GM12878 (cell line): Measurements from ENCODE around the gene LAMA5. TPM values are rescaled to one million over a fixed set of nuclear protein-coding genes. Genes with fewer than 3 reads are reported as not detected.
A peak's percentile ranks its signal among the peaks of the same experiment; 100 is the strongest.

Experiments used
- ATAC-seq: fragments of 200-7000 bp; cut with Tn5 transposase; 3 replicates; pipeline ENCODE4 v1.9.1; 2020; ENCODE audit warnings: mild to moderate bottlenecking, moderate library complexity
- BruUV-seq: library from RNA; stranded (reverse); fragments of 400-500 nt; replicated peaks from 2 replicates; lab custom pipeline; 2021; lab: Mats Ljungman, UMichigan
- CTCF ChIA-PET: fragments of 300-600 bp; sonication (Branson Sonifier 250); formaldehyde crosslinking; extraction: SDS; loops from one replicate; lab custom pipeline; 2021; ENCODE audit warnings: inconsistent platforms; lab: Yijun Ruan, JAX
- POLR2A ChIA-PET: fragments of 350-600 bp; formaldehyde crosslinking; extraction: SDS; loops from one replicate; lab custom pipeline; 2021; ENCODE audit warnings: inconsistent platforms; lab: Charles Lee
- RAD21 ChIA-PET: fragments of 300-600 bp; sonication (Branson Sonifier 250); formaldehyde crosslinking; loops from one replicate; lab custom pipeline; 2023; ENCODE audit warnings: antibody characterized with exemption; ENCODE audit not compliant: unreplicated experiment; lab: Charles Lee
- SMC1A ChIA-PET: fragments of 300-600 bp; sonication (Branson Sonifier 250); formaldehyde crosslinking; loops from one replicate; lab custom pipeline; 2023; ENCODE audit not compliant: unreplicated experiment, uncharacterized antibody; lab: Charles Lee
- DNase-seq: peaks from one replicate; pipeline ENCODE4 v3.0.0-alpha.2; 2011; ENCODE audit warnings: low read depth, low spot score
- FAIRE-seq: peaks from 3 replicates; lab custom pipeline; 2011; peaks lifted over from hg19 to GRCh38; lab: Jason Lieb, UNC
- H2AFZ ChIP-seq: 2 replicates; pipeline ENCODE4 v1.6.0; 2011; ENCODE audit warnings: low read depth, low read length, control low read depth; ENCODE audit not compliant: control insufficient read depth
- H3K27ac ChIP-seq: 2 replicates; pipeline ENCODE4 v1.5.1; 2011; ENCODE audit warnings: control low read depth; ENCODE audit not compliant: control insufficient read depth, insufficient read depth
- H3K27me3 ChIP-seq, 2 experiments: replicated peaks in 1 of 2; 2 replicates each; pipeline versions ENCODE4 v1.6.0 to v1.6.1; 2011; ENCODE audit warnings: low read length in 1 of 2; ENCODE audit not compliant: control insufficient read depth in 2 of 2, insufficient read depth in 2 of 2
- H3K36me3 ChIP-seq, 2 experiments: 2 replicates each; pipeline ENCODE4 v1.5.1; 2011; ENCODE audit warnings: low read length in 1 of 2; ENCODE audit not compliant: control insufficient read depth in 2 of 2, insufficient read depth in 2 of 2
- H3K4me1 ChIP-seq: 2 replicates; pipeline ENCODE4 v1.6.1; 2011; ENCODE audit warnings: mild to moderate bottlenecking, low read length, moderate library complexity, mixed read lengths; ENCODE audit not compliant: control insufficient read depth, insufficient read depth
- H3K4me2 ChIP-seq: 2 replicates; pipeline ENCODE4 v1.6.0; 2011; ENCODE audit warnings: control low read depth; ENCODE audit not compliant: control insufficient read depth, insufficient read depth
- H3K4me3 ChIP-seq: fragments of 200-600 bp; sonication (generic); 2 replicates; pipeline ENCODE4 v1.5.1; 2016
- H3K79me2 ChIP-seq: 2 replicates; pipeline ENCODE4 v1.6.0; 2011; ENCODE audit warnings: low read length; ENCODE audit not compliant: control insufficient read depth, insufficient read depth
- H3K9ac ChIP-seq: 2 replicates; pipeline ENCODE4 v1.8.0; 2011; ENCODE audit warnings: low read length, control low read depth, mixed read lengths; ENCODE audit not compliant: control insufficient read depth, insufficient read depth
- H3K9me3 ChIP-seq: replicated peaks from 3 replicates; pipeline ENCODE4 v1.5.1; 2011; ENCODE audit warnings: mild to moderate bottlenecking, low read length; ENCODE audit not compliant: control insufficient read depth, insufficient read depth
- H4K20me1 ChIP-seq: 2 replicates; pipeline ENCODE4 v1.6.0; 2011; ENCODE audit not compliant: control insufficient read depth, insufficient read depth
- ASH2L ChIP-seq: fragments of 300-600, 200-600 bp; sonication (generic); IDR thresholded peaks from 2 replicates; pipeline ENCODE4 v1.6.1; 2017; ENCODE audit warnings: low read depth, mild to moderate bottlenecking, borderline replicate concordance
- BCL3 ChIP-seq: IDR thresholded peaks from 2 replicates; pipeline ENCODE4 v1.6.1; 2011; ENCODE audit warnings: borderline replicate concordance, low read depth, mild to moderate bottlenecking, moderate library complexity, low read length; ENCODE audit not compliant: insufficient read depth, poor library complexity, severe bottlenecking
- E2F4 ChIP-seq: IDR thresholded peaks from 2 replicates; pipeline ENCODE4 v1.6.1; 2012; ENCODE audit warnings: low read depth, low read length, improper control_type of control experiment
- E4F1 ChIP-seq: fragments of 450-650 bp; IDR thresholded peaks from 2 replicates; pipeline ENCODE4 v1.6.1; 2018; ENCODE audit warnings: borderline replicate concordance, mild to moderate bottlenecking; ENCODE audit not compliant: partially characterized antibody
- GATAD2B ChIP-seq: fragments of 450-650 bp; conservative IDR thresholded peaks from 2 replicates; pipeline ENCODE4 v1.6.1; 2017; ENCODE audit warnings: low read depth, mild to moderate bottlenecking, moderate library complexity
- IRF3 ChIP-seq: fragments of 450-650 bp; IDR thresholded peaks from 2 replicates; pipeline ENCODE4 v1.6.1; 2014; ENCODE audit warnings: mild to moderate bottlenecking
- MAX ChIP-seq: IDR thresholded peaks from 2 replicates; pipeline ENCODE4 v1.6.1; 2012; ENCODE audit warnings: low read depth, low read length, improper control_type of control experiment
- NFYB ChIP-seq: IDR thresholded peaks from 2 replicates; pipeline ENCODE4 v1.6.1; 2011; ENCODE audit warnings: low read depth, mild to moderate bottlenecking, low read length, improper control_type of control experiment, moderate library complexity; ENCODE audit not compliant: insufficient read depth
- SUPT20H ChIP-seq: IDR thresholded peaks from 2 replicates; pipeline ENCODE4 v1.6.1; 2011; ENCODE audit warnings: low read depth, mild to moderate bottlenecking, low read length, moderate library complexity, borderline replicate concordance; ENCODE audit not compliant: control insufficient read depth
- WGBS: methylation state at CpG from one replicate; pipeline ENCODE4 v1.1.6; 2016; ENCODE audit warnings: low lambda C conversion rate; ENCODE audit not compliant: insufficient replicate concordance, insufficient coverage; ENCODE audit errors: missing lambda C conversion rate; 5-methylcytosine and 5-hydroxymethylcytosine counted together
- in situ Hi-C: fragments of 300-500 bp; cut with MboI; formaldehyde crosslinking; loops from 9 replicates; pipeline ENCODE4 v1.14.3; 2018; ENCODE audit warnings: mixed read lengths
- intact Hi-C: fragments of 100-400 bp; cut with micrococcal nuclease; formaldehyde crosslinking; loops from one replicate; pipeline ENCODE4 v1.14.2; 2022; ENCODE audit not compliant: unreplicated experiment
- polyA plus RNA-seq, 11 experiments: library from polyadenylated mRNA; depleted of rRNA in 4 of 11; unstranded in 6 of 11; stranded (reverse) in 5 of 11; fragments of >200 nt; fragmentation: Nextera tagmentation in 4 of 11; fragmentation: Illumina TruSeq in 1 of 11; extraction: Ambion mirVana in 4 of 11; extraction: Trizol in 1 of 11; gene quantifications; 1 replicate in 1 of 11; 2 replicates in 10 of 11; pipeline versions ENCODE4 v1.2.1 to v1.2.3, GENCODE V29; 2011 to 2016; ENCODE audit warnings: inconsistent platforms in 2 of 11, missing spikeins in 2 of 11, low read depth in 1 of 11
- total RNA-seq, 4 experiments: library from RNA; depleted of rRNA in 3 of 4; stranded (reverse); fragments of >200 nt in 3 of 4; fragmentation: Illumina TruSeq in 1 of 4; extraction: Trizol in 1 of 4; gene quantifications; 2 replicates each; pipeline versions ENCODE4 v1.2.1 to v1.2.3, GENCODE V29; 2013 to 2021

The LAMA5 gene
- total and polyA plus RNA-seq, 10 of the 15 experiments (the other 5 are each of a cell fraction or from before 2014, with no cell fraction given), result 0.09 to 3.1 (median 1.6) TPM; not detected in 3

- TF ChIP-seq BCL3 (peak; percentile 13), IRF3 (0 out of 2 replicates have a peak, but pooled peaks have one; percentile 17)
Measured at GRCh38 chr20:62407221-62407992, 40.3 kb upstream of the LAMA5 start, which contains the start of gene CABLES2 (continued).

- Histone ChIP-seq H4K20me1 (no peaks in the 10 kb centered on the region; the same call in 1 of the 2 replicates), H3K4me1 (peaks cover 12% of the 10 kb centered on the region), H3K27ac (peak overlapping the region; percentile 62)
- in situ Hi-C loops, result no loop called here
- POLR2A ChIA-PET, result no interaction called here
- intact Hi-C loops, result loop anchor here (5.0 kb wide), 1 partner anchor 386 kb away; no protein-coding TSS in a partner anchor
- CTCF ChIA-PET, result no interaction called here
- WGBS, result 4% methylated on average over 9 of the region's 42 CpGs
- DNase-seq (no peak), ATAC-seq (no peak)
- BruUV-seq, result no TSS peak
- TF ChIP-seq E2F4 (no peak), MAX (no peak), ASH2L (no peak), GATAD2B (peak; percentile 20; the same call in 1 of the 2 replicates), E4F1 (no peak), SUPT20H (no peak), NFYB (no peak)
- TF ChIP-seq, all 136 proteins: peak for 1
- peak overlapping the region; percentile 57 for H3K4me3 ChIP-seq
- H3K4me2 ChIP-seq, result peak overlapping the region; percentile 92
- FAIRE-seq, result no peak
- ChIA-PET RAD21 (no interaction called here), SMC1A (no interaction called here)
- H3K79me2 ChIP-seq, result peaks cover 14% of the 10 kb centered on the region
- H3K9ac ChIP-seq, result peak overlapping the region; percentile 85
- H3K36me3 ChIP-seq, result peaks cover 0 to 1% of the 10 kb centered on the region in 2 experiments; a peak in 2 of 4 replicates
- H3K9me3 ChIP-seq, result no peaks in the 10 kb centered on the region
- H3K27me3 ChIP-seq, result no peaks in the 10 kb centered on the region
- H2AFZ ChIP-seq, result no peak overlapping the region
Measured at GRCh38 chr20:62406635-62407176, 39.6 kb upstream of the LAMA5 start.
